ENCODE results near the gene CCNJL. TPM values are rescaled to one million over a fixed set of nuclear protein-coding genes. Genes with fewer than 3 reads are reported as not detected.

CCNJL gene
- total RNA-seq, 2 donors from 2014 or later = 0.26 to 0.66 TPM

DNA sequence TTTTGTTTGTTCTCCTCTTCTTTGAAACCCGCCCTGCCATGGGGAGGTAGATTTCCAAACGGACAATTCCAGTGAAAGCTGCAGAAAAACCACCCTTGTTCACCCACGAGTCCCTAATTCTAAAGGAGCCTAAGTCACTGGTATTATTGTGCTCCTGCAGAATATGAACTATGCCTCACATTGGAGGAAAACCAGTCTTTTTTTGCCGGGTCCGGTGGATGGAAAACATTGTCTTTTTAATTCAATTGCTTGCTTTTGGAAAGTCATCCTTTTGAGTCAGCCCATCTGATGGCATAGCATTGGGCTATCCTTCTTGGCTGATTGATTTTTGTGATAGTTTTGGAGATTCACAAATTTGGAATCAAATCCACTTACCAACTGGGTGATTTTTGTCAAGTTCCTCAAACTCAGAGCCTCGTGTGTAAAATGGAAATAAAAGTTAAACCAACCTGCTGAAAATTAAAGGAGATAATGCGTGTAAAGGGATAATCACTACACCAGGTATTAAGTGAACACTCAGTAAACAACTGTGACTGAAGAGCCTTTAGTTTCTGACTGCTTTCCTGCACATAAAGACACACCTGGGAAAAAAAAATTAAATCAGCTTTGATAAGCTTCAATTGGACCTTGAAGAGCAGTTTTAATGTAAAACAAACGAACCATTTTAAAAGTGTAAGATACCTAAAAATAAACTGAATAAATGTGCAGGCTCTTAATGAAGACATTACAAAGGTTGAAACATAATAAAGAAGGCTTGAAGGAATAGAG, 780 bp upstream of the CCNJL start:
- Histone ChIP-seq H3K4me1 (peaks cover 17% of the 10 kb centered on the region), H3K27me3 (no peaks in the 10 kb centered on the region), H3K27ac (no peak overlapping the region), H3K4me3 (no peak overlapping the region), H3K9me3 (no peaks in the 10 kb centered on the region), H3K36me3 (replicated peaks in 1 of 2; ENCODE audit: insufficient read depth in 1 of 2, low read depth in 2 of 2) (no peaks in the 10 kb centered on the region)
- intact Hi-C loops (cut with DNase I) = no loop called here
- 14 to 19% methylated on average over 8 of the region's 8 CpGs for WGBS, 2 donors
- ATAC-seq (no peak), DNase-seq (no peak)
- TF ChIP-seq, protein P1, sequence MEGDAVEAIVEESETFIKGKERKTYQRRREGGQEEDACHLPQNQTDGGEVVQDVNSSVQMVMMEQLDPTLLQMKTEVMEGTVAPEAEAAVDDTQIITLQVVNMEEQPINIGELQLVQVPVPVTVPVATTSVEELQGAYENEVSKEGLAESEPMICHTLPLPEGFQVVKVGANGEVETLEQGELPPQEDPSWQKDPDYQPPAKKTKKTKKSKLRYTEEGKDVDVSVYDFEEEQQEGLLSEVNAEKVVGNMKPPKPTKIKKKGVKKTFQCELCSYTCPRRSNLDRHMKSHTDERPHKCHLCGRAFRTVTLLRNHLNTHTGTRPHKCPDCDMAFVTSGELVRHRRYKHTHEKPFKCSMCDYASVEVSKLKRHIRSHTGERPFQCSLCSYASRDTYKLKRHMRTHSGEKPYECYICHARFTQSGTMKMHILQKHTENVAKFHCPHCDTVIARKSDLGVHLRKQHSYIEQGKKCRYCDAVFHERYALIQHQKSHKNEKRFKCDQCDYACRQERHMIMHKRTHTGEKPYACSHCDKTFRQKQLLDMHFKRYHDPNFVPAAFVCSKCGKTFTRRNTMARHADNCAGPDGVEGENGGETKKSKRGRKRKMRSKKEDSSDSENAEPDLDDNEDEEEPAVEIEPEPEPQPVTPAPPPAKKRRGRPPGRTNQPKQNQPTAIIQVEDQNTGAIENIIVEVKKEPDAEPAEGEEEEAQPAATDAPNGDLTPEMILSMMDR (IDR thresholded peaks at IDR 0.05) = no peak
- TF ChIP-seq POLR2A (IDR thresholded peaks at IDR 0.05) = no peak

DNA sequence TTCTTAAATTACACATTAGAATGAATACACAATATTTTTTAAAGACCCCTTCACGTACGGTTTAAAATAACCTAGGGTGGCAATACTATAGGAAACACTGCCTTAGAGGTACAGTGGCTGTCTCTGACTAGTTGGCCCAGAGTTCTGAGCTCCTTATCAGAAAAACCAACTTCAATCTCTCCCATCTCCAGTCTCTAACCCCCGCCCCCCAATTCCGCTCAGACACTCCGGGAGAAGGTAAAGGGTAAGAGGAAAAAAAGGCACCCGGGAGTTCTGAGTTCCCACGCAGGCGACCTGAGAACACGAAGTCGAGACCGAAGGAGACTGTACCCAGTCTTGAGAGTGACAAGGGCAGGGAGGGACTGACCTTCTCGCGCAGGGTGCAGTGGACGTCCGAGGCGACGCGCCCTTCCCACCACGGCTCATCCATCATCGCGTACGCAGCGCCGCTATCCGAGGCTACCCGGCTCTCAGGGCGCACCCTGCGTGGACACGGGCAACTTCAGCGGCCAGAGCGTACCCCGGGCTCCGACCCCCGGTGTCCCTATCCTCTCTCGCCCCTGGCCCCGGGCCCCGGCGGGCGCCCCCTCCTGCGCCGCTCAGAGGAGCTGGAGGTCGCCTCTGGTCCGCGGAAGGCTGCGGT, 752 bp downstream of the CCNJL start:
- Histone ChIP-seq H3K27ac (no peak overlapping the region), H3K9me3 (no peaks in the 10 kb centered on the region), H3K4me1 (peaks cover 17% of the 10 kb centered on the region), H3K4me3 (no peak overlapping the region), H3K36me3 (replicated peaks in 1 of 2; ENCODE audit: insufficient read depth in 1 of 2, low read depth in 2 of 2) (no peaks in the 10 kb centered on the region), H3K27me3 (no peaks in the 10 kb centered on the region)
- peak in 1 of 4 donors; percentile 8 for DNase-seq
- TF ChIP-seq, protein P1 (IDR thresholded peaks at IDR 0.05) = no peak
- TF ChIP-seq POLR2A (IDR thresholded peaks at IDR 0.05) = no peak
- peak; percentile 33 for ATAC-seq
- WGBS, 2 donors = 5 to 20% methylated on average over 16 to 45 of the region's 45 CpGs
- intact Hi-C loops (cut with DNase I) = no loop called here

DNA sequence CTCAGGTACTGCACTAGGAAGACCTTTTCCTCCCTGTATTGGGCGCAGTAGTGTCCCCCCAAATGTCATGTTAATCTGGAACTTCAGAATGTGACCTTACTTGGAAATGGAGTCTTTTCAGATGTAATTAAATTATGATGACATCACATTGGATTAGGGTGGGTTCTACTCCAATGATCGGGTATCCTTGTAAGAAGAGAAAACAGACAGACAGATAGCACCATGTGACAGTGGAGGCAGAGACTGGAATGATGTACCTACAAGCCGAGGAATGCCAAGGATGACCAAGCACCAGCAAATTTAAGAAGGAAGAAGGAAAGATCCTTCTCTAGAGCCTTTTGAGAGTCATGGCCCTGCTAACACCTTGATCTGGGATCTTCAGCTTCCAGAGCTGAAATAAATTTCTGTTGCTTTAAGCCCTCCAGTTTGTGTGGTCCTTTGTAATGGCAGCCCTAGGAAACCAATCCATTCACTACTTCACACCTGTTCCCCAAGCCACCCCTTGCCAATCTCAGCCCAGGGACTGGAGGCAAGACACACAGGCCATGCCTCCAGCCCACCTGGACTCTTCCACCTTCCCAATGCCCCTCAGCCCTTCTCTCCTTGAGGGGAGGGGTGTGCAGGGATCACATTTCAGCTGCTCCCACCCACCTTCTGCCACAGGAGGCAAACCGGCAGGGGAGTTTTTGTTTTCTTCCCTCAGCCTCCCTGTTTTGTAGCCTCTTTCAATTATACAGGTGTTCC, 1.6 kb downstream of the CCNJL start:
- TF ChIP-seq, protein P1 (IDR thresholded peaks at IDR 0.05) = no peak
- no peak for TF ChIP-seq POLR2A (IDR thresholded peaks at IDR 0.05)
- 69 to 82% methylated on average over 4 of the region's 4 CpGs for WGBS, 2 donors
- Histone ChIP-seq H3K36me3 (replicated peaks in 1 of 2; ENCODE audit: insufficient read depth in 1 of 2, low read depth in 2 of 2) (no peaks in the 10 kb centered on the region), H3K27me3 (no peaks in the 10 kb centered on the region), H3K4me1 (peaks cover 17% of the 10 kb centered on the region), H3K4me3 (no peak overlapping the region), H3K9me3 (no peaks in the 10 kb centered on the region), H3K27ac (no peak overlapping the region)
- ATAC-seq = no peak
- DNase-seq = no peak
- intact Hi-C loops (cut with DNase I) = no loop called here

DNA sequence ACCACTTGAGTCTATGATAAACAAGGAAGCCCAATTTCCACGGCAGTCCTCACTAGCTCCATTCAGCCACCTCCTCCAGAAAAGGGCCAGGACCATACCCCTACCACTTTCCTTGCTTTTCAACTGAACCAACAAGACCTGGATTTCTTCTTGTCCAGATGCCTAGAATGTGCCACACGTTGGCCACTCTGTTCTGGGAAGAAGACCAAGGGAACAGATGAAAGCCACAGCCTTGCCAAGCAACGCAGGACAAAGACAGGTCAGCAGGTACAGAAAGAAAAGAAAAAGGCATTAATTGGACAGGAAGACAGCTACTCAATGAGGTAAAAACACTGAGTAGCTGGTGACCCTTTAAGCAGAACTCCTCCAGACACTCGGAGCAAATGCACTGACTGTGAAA, 2.2 kb downstream of the CCNJL start:
- DNase-seq = no peak
- no peaks in the 10 kb centered on the region for H3K9me3 ChIP-seq
- H3K4me1 ChIP-seq = peaks cover 17% of the 10 kb centered on the region
- no peak overlapping the region for H3K27ac ChIP-seq
- H3K36me3 ChIP-seq (replicated peaks in 1 of 2; ENCODE audit: insufficient read depth in 1 of 2, low read depth in 2 of 2) = no peaks in the 10 kb centered on the region
- WGBS, 2 donors = 56 to 63% methylated on average over 4 of the region's 4 CpGs
- no peak for ATAC-seq
- H3K27me3 ChIP-seq = no peaks in the 10 kb centered on the region
- H3K4me3 ChIP-seq = no peak overlapping the region
- intact Hi-C loops (cut with DNase I) = no loop called here
- no peak for TF ChIP-seq POLR2A (IDR thresholded peaks at IDR 0.05)
- TF ChIP-seq, protein P1 (IDR thresholded peaks at IDR 0.05) = no peak

Measured in body of pancreas (tissue), 4 donors.